ENCODE data around the gene TDP2. TPM values are rescaled to one million over a fixed set of nuclear protein-coding genes. Genes with fewer than 3 reads are reported as not detected.

TDP2 gene
- total and polyA plus RNA-seq, 9 of the 15 experiments (the other 6 are each of a cell fraction or from before 2014, with no cell fraction given) = 27.7 to 60.1 (median 31.8) TPM

GRCh38 chr6:24632573-24632972 is 34.1 kb downstream of the TDP2 start:
- ChIA-PET POLR2A (interaction anchor here (0.9 kb wide), 1 partner anchor 30 kb away, joined by 3 read pairs; no protein-coding TSS in a partner anchor), CTCF (ENCODE audit: low intra/inter-chr PET ratio) (no interaction called here)
- ATAC-seq (no peak), DNase-seq (ENCODE audit: extremely low read depth in 1 of 4, low spot score in 3 of 4) (no peak), FAIRE-seq (no peak)
- intact Hi-C loops (cut with micrococcal nuclease) = no loop called here
- Histone ChIP-seq H4K20me1 (replicated peaks; ENCODE audit: control insufficient read depth, insufficient read depth, low read length) (no peaks in the 10 kb centered on the region), H3K36me3 (ENCODE audit: control insufficient read depth, insufficient read depth, low read length) (no peaks in the 10 kb centered on the region), H3K4me3 (no peak overlapping the region), H3K9ac (ENCODE audit: insufficient read depth in 1 of 2, low read depth in 2 of 2, low read length in 2 of 2) (no peak overlapping the region), H2AFZ (ENCODE audit: low read depth, low read length) (no peak overlapping the region), H3K4me1 (replicated peaks in 1 of 2; ENCODE audit: control insufficient read depth in 2 of 2, insufficient read depth in 2 of 2, low read length in 2 of 2) (no peaks in the 10 kb centered on the region), H3K27me3 (ENCODE audit: control insufficient read depth in 2 of 2, insufficient read depth in 2 of 2, low read length in 2 of 2) (peaks cover 14% of the 10 kb centered on the region in 2 experiments), H3K9me1 (ENCODE audit: control insufficient read depth, insufficient read depth, low read length) (no peaks in the 10 kb centered on the region), H3K4me2 (ENCODE audit: insufficient read depth, low read length) (no peak overlapping the region), H3K9me3 (replicated peaks; ENCODE audit: control insufficient read depth, insufficient read depth, low read depth, low read length) (no peaks in the 10 kb centered on the region), H3K79me2 (ENCODE audit: control insufficient read depth, insufficient read depth, low read length) (no peaks in the 10 kb centered on the region), H3K27ac (ENCODE audit: extremely low read depth, low read depth, low read length) (no peak overlapping the region)
- BruUV-seq (replicated peaks) = no TSS peak
- 0% methylated on average over 1 of the region's 1 CpG for WGBS (ENCODE audit: insufficient coverage, low coverage, missing lambda C conversion rate)
- TF ChIP-seq FOXM1 (IDR thresholded peaks at IDR 0.05; ENCODE audit: low read depth) (no peak), FOXM1 (CRISPR knock-in tag; IDR thresholded peaks at IDR 0.05; ENCODE audit: low read depth) (no peak), HDAC8 (tag; IDR thresholded peaks at IDR 0.05) (no peak), MEF2A (IDR thresholded peaks at IDR 0.05; ENCODE audit: control insufficient read depth, low read depth, low read length) (no peak), GTF2B (IDR thresholded peaks at IDR 0.05; ENCODE audit: extremely low read depth, insufficient read length) (no peak), ARID2 (IDR thresholded peaks at IDR 0.05) (no peak), SMAD1 (IDR thresholded peaks at IDR 0.05; ENCODE audit: low read depth, low read length, partially characterized antibody) (no peak), SAFB2 (IDR thresholded peaks at IDR 0.05; ENCODE audit: borderline replicate concordance, low read depth, low read length, severe bottlenecking) (no peak), ZC3H11A (IDR thresholded peaks at IDR 0.05; ENCODE audit: low read depth, low read length) (no peak)
- TF ChIP-seq, protein P1, sequence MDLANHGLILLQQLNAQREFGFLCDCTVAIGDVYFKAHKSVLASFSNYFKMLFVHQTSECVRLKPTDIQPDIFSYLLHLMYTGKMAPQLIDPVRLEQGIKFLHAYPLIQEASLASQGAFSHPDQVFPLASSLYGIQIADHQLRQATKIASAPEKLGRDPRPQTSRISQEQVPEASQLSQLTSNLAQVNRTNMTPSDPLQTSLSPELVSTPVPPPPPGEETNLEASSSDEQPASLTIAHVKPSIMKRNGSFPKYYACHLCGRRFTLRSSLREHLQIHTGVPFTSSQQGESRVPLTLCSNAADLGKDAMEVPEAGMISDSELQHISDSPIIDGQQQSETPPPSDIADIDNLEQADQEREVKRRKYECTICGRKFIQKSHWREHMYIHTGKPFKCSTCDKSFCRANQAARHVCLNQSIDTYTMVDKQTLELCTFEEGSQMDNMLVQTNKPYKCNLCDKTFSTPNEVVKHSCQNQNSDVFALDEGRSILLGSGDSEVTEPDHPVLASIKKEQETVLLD (IDR thresholded peaks at IDR 0.05) = no peak
- TF ChIP-seq, protein P2, sequence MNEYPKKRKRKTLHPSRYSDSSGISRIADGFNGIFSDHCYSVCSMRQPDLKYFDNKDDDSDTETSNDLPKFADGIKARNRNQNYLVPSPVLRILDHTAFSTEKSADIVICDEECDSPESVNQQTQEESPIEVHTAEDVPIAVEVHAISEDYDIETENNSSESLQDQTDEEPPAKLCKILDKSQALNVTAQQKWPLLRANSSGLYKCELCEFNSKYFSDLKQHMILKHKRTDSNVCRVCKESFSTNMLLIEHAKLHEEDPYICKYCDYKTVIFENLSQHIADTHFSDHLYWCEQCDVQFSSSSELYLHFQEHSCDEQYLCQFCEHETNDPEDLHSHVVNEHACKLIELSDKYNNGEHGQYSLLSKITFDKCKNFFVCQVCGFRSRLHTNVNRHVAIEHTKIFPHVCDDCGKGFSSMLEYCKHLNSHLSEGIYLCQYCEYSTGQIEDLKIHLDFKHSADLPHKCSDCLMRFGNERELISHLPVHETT (CRISPR knock-in tag; conservative IDR thresholded peaks at IDR 0.05 in 1 of 2, IDR thresholded peaks at IDR 0.05 in 1 of 2) = no peak
- in situ Hi-C loops (cut with MboI) = no loop called here
